Smooth muscle cell (in vitro differentiated cells): ENCODE data around the gene SDC4. TPM values are rescaled to one million over a fixed set of nuclear protein-coding genes. Genes with fewer than 3 reads are reported as not detected.

Experiments used
- DNase-seq: peaks from one replicate; lab custom pipeline; 2025; ENCODE audit not compliant: unreplicated experiment; lab: John Stamatoyannopoulos, UW
- H2AFZ ChIP-seq: fragments of 200-600 bp; sonication (generic); 2 replicates; pipeline ENCODE4 v1.6.0; 2016; ENCODE audit warnings: antibody characterized with exemption, low read depth, mild to moderate bottlenecking
- H3F3A ChIP-seq: fragments of 200-600 bp; sonication (generic); 2 replicates; pipeline ENCODE4 v1.6.0; 2017; ENCODE audit warnings: antibody characterized with exemption, low read depth
- H3K27ac ChIP-seq: fragments of 200-600 bp; sonication (generic); 2 replicates; pipeline ENCODE4 v1.5.1; 2016; ENCODE audit warnings: low read depth, mild to moderate bottlenecking
- H3K27me3 ChIP-seq: fragments of 200-600 bp; sonication (generic); 2 replicates; pipeline ENCODE4 v1.6.1; 2016; ENCODE audit warnings: low read depth, mild to moderate bottlenecking
- H3K36me3 ChIP-seq: fragments of 200-600 bp; sonication (generic); 2 replicates; pipeline ENCODE4 v1.5.1; 2016; ENCODE audit warnings: low read depth
- H3K4me1 ChIP-seq: fragments of 200-600 bp; sonication (generic); 2 replicates; pipeline ENCODE4 v1.5.1; 2016; ENCODE audit warnings: low read depth
- H3K4me2 ChIP-seq: fragments of 200-600 bp; sonication (generic); 2 replicates; pipeline ENCODE4 v1.6.0; 2016; ENCODE audit warnings: mild to moderate bottlenecking
- H3K4me3 ChIP-seq: fragments of 200-600 bp; sonication (generic); 2 replicates; pipeline ENCODE4 v1.5.1; 2016; ENCODE audit warnings: mild to moderate bottlenecking
- H3K79me2 ChIP-seq: fragments of 200-600 bp; sonication (generic); 2 replicates; pipeline ENCODE4 v1.6.0; 2016; ENCODE audit warnings: low read depth, mild to moderate bottlenecking
- H3K9ac ChIP-seq: fragments of 200-600 bp; sonication (generic); 2 replicates; pipeline ENCODE4 v1.6.0; 2016; ENCODE audit warnings: low read depth
- H3K9me3 ChIP-seq: fragments of 200-600 bp; sonication (generic); replicated peaks from 2 replicates; pipeline ENCODE4 v1.5.1; 2016; ENCODE audit warnings: low read depth
- H4K20me1 ChIP-seq: fragments of 200-600 bp; sonication (generic); 2 replicates; pipeline ENCODE4 v1.6.0; 2016; ENCODE audit warnings: low read depth
- WGBS: methylation state at CpG from one replicate; pipeline ENCODE4 v1.1.7; 2016; ENCODE audit warnings: low lambda C conversion rate; 5-methylcytosine and 5-hydroxymethylcytosine counted together
- polyA plus RNA-seq: library from polyadenylated mRNA; unstranded; fragments of >200 nt; fragmentation: Nextera tagmentation; extraction: Ambion mirVana; gene quantifications from 2 replicates; pipeline ENCODE4 v1.2.1, GENCODE V29; 2016
- total RNA-seq: library from RNA; depleted of rRNA; stranded (reverse); fragments of >200 nt; gene quantifications from 2 replicates; pipeline ENCODE4 v1.2.3, GENCODE V29; 2014
- TF ChIP-seq, protein P1 (sequence below): fragments of 200-600 bp; sonication (generic); IDR thresholded peaks from 2 replicates; pipeline ENCODE4 v1.5.1; 2017; ENCODE audit warnings: borderline replicate concordance, mild to moderate bottlenecking, antibody characterized with exemption; ENCODE audit not compliant: insufficient read depth, poor library complexity, severe bottlenecking

Gene SDC4
- total and polyA plus RNA-seq, 2 experiments from 2014 or later, result 45.0 to 70.7 TPM

DNA sequence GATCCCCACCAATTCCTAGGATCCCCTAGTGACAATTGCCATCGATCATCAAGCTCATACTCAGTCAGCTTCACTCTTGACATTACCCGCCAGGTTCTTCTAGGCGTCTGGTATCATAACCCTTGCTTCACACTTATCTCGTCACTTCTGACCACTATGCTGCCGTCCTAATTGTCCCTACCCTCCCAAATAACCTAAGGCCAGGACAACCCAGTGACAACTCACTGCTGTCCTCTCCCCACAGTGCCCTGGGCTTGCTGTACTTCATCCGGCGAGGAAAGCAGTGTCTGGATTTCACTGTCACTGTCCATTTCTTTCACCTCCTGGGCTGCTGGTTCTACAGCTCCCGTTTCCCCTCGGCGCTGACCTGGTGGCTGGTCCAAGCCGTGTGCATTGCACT, 18.4 kb upstream of the SDC4 start:
- Histone ChIP-seq H3K4me1 (peaks cover 5% of the 10 kb centered on the region), H3K36me3 (no peaks in the 10 kb centered on the region), H4K20me1 (no peaks in the 10 kb centered on the region), H3K9me3 (no peaks in the 10 kb centered on the region), H3F3A (no peaks in the 10 kb centered on the region), H3K27me3 (no peaks in the 10 kb centered on the region), H3K4me2 (no peak overlapping the region), H3K79me2 (peaks cover 7% of the 10 kb centered on the region), H3K9ac (no peak overlapping the region), H3K4me3 (no peak overlapping the region), H3K27ac (no peak overlapping the region), H2AFZ (no peak overlapping the region)
- no peak for DNase-seq
- TF ChIP-seq, protein P1, sequence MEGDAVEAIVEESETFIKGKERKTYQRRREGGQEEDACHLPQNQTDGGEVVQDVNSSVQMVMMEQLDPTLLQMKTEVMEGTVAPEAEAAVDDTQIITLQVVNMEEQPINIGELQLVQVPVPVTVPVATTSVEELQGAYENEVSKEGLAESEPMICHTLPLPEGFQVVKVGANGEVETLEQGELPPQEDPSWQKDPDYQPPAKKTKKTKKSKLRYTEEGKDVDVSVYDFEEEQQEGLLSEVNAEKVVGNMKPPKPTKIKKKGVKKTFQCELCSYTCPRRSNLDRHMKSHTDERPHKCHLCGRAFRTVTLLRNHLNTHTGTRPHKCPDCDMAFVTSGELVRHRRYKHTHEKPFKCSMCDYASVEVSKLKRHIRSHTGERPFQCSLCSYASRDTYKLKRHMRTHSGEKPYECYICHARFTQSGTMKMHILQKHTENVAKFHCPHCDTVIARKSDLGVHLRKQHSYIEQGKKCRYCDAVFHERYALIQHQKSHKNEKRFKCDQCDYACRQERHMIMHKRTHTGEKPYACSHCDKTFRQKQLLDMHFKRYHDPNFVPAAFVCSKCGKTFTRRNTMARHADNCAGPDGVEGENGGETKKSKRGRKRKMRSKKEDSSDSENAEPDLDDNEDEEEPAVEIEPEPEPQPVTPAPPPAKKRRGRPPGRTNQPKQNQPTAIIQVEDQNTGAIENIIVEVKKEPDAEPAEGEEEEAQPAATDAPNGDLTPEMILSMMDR, result no peak
- WGBS, result 89% methylated on average over 11 of the region's 11 CpGs

GRCh38 chr20:45366192-45366591, 18.0 kb upstream of the SDC4 start:
- H2AFZ ChIP-seq, result no peak overlapping the region
- no peak overlapping the region for H3K4me3 ChIP-seq
- no peak overlapping the region for H3K4me2 ChIP-seq
- H3K27ac ChIP-seq, result no peak overlapping the region
- no peak for DNase-seq
- no peaks in the 10 kb centered on the region for H4K20me1 ChIP-seq
- WGBS, result 93% methylated on average over 1 of the region's 1 CpG
- TF ChIP-seq, protein P1, result no peak
- no peaks in the 10 kb centered on the region for H3F3A ChIP-seq
- H3K36me3 ChIP-seq, result no peaks in the 10 kb centered on the region
- H3K9ac ChIP-seq, result no peak overlapping the region
- H3K79me2 ChIP-seq, result peaks cover 7% of the 10 kb centered on the region
- no peaks in the 10 kb centered on the region for H3K9me3 ChIP-seq
- H3K4me1 ChIP-seq, result peaks cover 5% of the 10 kb centered on the region
- no peaks in the 10 kb centered on the region for H3K27me3 ChIP-seq

DNA sequence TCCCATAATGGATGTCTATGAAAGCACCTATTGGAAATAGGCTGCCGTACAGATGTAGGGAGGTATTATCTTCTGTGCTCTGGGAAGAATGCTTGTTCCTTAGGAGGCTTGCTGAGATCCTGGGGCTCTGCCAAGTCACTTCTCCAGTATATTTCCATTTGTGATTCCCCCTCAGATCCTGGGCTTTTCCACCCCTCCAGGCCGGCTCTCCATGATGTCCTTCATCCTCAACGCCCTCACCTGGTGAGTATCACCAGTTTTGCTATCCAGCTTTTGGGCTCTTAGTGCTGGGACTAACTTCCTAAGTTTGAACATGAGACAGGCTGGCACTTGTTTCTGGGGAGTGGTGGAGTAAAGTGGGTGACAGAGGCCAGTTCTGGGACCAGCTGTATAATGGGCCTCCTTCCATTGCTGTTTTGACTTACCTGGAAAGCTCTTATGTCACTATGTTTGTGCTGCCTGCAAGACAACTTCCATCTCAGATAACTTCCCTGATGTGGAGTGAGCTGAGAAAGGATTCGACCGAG, 17.3 kb upstream of the SDC4 start:
- DNase-seq, result no peak

More for the DNA sequence above, 17.3 kb upstream of the SDC4 start:
- TF ChIP-seq, protein P1, result no peak
- no peaks in the 10 kb centered on the region for H3K27me3 ChIP-seq
- H3K36me3 ChIP-seq, result no peaks in the 10 kb centered on the region
- peaks cover 5% of the 10 kb centered on the region for H3K4me1 ChIP-seq
- 92% methylated on average over 5 of the region's 5 CpGs for WGBS
- no peak overlapping the region for H3K27ac ChIP-seq
- H3K4me3 ChIP-seq, result no peak overlapping the region
- H3K9ac ChIP-seq, result no peak overlapping the region
- H4K20me1 ChIP-seq, result no peaks in the 10 kb centered on the region
- H3F3A ChIP-seq, result no peaks in the 10 kb centered on the region
- H3K4me2 ChIP-seq, result no peak overlapping the region
- peaks cover 7% of the 10 kb centered on the region for H3K79me2 ChIP-seq
- H3K9me3 ChIP-seq, result no peaks in the 10 kb centered on the region
- H2AFZ ChIP-seq, result no peak overlapping the region
